ENCODE data around the gene ZNF575.

DNA sequence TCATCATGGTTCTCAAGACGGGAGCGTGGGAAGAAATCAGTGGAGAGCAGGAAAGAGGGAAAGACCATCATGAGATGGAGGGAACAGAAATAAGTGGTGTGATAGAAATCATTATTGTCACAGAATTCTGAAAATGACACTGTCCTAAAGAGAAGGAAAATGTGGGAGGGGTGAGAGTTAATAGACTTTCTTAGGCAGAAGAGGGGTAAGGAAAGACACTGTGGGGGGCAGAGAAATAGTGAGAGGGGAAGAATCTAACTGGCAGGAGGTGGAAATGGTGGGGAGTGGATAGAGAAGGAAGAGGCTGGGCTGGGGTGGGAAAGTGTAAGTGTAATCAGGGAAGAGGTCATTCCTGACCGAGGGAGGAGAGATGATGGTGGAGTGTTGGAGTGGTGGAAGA, 45.8 kb downstream of the ZNF575 start:
- TF ChIP-seq, protein P1, sequence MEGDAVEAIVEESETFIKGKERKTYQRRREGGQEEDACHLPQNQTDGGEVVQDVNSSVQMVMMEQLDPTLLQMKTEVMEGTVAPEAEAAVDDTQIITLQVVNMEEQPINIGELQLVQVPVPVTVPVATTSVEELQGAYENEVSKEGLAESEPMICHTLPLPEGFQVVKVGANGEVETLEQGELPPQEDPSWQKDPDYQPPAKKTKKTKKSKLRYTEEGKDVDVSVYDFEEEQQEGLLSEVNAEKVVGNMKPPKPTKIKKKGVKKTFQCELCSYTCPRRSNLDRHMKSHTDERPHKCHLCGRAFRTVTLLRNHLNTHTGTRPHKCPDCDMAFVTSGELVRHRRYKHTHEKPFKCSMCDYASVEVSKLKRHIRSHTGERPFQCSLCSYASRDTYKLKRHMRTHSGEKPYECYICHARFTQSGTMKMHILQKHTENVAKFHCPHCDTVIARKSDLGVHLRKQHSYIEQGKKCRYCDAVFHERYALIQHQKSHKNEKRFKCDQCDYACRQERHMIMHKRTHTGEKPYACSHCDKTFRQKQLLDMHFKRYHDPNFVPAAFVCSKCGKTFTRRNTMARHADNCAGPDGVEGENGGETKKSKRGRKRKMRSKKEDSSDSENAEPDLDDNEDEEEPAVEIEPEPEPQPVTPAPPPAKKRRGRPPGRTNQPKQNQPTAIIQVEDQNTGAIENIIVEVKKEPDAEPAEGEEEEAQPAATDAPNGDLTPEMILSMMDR (IDR thresholded peaks at IDR 0.05): no peak
- TF ChIP-seq POLR2A (IDR thresholded peaks at IDR 0.05) (no peak), EP300 (IDR thresholded peaks at IDR 0.05) (no peak)
